ENCODE measurements around the gene FAM124B. TPM values are rescaled to one million over a fixed set of nuclear protein-coding genes. Genes with fewer than 3 reads are reported as not detected.
A peak's percentile ranks its signal among the peaks of the same experiment; 100 is the strongest.

FAM124B gene
- total RNA-seq, 2 donors from 2014 or later, result 0.45 to 0.78 TPM

GRCh38 chr2:224360801-224361251 lies 41.1 kb downstream of the FAM124B start:
- Mint-ChIP-seq H3K27me3 (peaks cover 1 to 4% of the 10 kb centered on the region in 2 donors), H3K27ac (no peak overlapping the region), H3K4me1 (ENCODE audit: low read depth in 2 of 2) (no peaks in the 10 kb centered on the region), H3K36me3 (no peaks in the 10 kb centered on the region), H3K4me3 (no peak overlapping the region), H3K9me3 (no peaks in the 10 kb centered on the region)
- ATAC-seq, result no peak
- no peak for DNase-seq (ENCODE audit: low spot score)

- H3K36me3 Mint-ChIP-seq, result no peaks in the 10 kb centered on the region
- H3K27me3 Mint-ChIP-seq, result peaks cover 8 to 11% of the 10 kb centered on the region in 2 donors
Measured at GRCh38 chr2:224359569-224359968, 42.3 kb downstream of the FAM124B start.

GRCh38 chr2:224357098-224357901 lies 44.6 kb downstream of the FAM124B start:
- Mint-ChIP-seq H3K27ac (no peak overlapping the region), H3K4me1 (ENCODE audit: low read depth in 2 of 2) (no peaks in the 10 kb centered on the region), H3K36me3 (no peaks in the 10 kb centered on the region), H3K4me3 (no peak overlapping the region), H3K9me3 (no peaks in the 10 kb centered on the region), H3K27me3 (peaks cover 12 to 22% of the 10 kb centered on the region in 2 donors)
- ATAC-seq, result peak in 1 of 2 donors; percentile 80
- DNase-seq (ENCODE audit: low spot score), result no peak

More at GRCh38 chr2:224359569-224359968, 42.3 kb downstream of the FAM124B start:
- Mint-ChIP-seq H3K4me3 (no peak overlapping the region), H3K9me3 (no peaks in the 10 kb centered on the region), H3K4me1 (ENCODE audit: low read depth in 2 of 2) (no peaks in the 10 kb centered on the region), H3K27ac (no peak overlapping the region)
- ATAC-seq (peak in 1 of 2 donors; percentile 31), DNase-seq (ENCODE audit: low spot score) (no peak)

DNA sequence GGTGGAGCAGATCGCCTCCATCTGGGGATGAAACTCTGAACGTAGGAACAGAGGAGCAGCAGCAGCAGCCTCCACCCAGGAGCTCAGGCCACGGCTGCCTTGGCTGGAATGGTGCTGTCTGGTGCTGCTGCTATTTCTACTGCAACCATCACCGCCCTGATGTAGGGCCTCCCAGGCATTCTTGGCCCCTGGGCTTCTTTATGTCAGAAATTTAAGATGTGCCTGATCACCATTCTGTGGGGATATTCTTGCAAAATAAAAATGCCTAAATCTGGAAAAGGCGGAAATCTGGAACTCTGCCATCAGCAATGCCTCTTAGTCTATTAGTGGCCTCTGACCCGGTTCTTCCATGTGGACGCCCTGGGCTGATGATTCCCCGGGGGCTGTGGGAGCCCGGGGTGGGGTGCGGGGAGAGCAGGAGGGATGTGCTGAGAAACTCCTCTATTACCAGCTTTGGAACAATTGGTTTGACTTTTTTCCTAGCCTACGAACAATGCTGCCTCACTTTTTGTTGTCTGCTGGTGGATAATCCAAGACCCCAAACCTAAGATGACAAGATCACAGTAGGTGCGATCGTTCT lies 47.2 kb downstream of the FAM124B start:
- Mint-ChIP-seq H3K27ac (no peak overlapping the region), H3K4me1 (ENCODE audit: low read depth in 2 of 2) (no peaks in the 10 kb centered on the region), H3K9me3 (no peaks in the 10 kb centered on the region), H3K27me3 (peaks cover 14 to 33% of the 10 kb centered on the region in 2 donors), H3K4me3 (no peak overlapping the region), H3K36me3 (no peaks in the 10 kb centered on the region)
- DNase-seq (ENCODE audit: low spot score), result no peak
- ATAC-seq, result no peak

DNA sequence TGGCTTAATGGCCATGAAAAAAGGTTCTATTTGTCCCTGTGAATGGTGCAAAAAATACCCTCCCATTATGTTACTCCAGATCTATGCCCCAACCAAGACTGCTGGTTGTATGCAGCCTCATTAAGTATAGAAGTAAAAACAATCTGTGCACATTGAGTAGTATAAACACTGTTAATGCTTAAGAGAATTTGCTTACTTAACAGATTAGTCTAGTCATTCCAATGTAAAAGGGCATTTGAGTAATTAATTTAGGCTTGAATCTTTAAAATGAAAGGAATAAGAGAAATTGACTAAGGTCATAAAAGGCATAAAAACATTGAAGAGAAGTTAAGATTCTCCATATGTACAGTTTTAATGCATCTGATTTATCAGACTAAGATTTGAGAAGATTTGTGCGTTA lies 51.2 kb downstream of the FAM124B start:
- Mint-ChIP-seq H3K4me1 (ENCODE audit: low read depth in 2 of 2) (no peaks in the 10 kb centered on the region), H3K36me3 (no peaks in the 10 kb centered on the region), H3K4me3 (no peak overlapping the region), H3K9me3 (no peaks in the 10 kb centered on the region), H3K27me3 (peaks cover 22 to 47% of the 10 kb centered on the region in 2 donors), H3K27ac (no peak overlapping the region)
- no peak for ATAC-seq
- DNase-seq (ENCODE audit: low spot score), result no peak

- Mint-ChIP-seq H3K27ac (no peak overlapping the region), H3K36me3 (no peaks in the 10 kb centered on the region), H3K4me1 (ENCODE audit: low read depth in 2 of 2) (no peaks in the 10 kb centered on the region), H3K4me3 (no peak overlapping the region), H3K27me3 (peaks cover 20 to 39% of the 10 kb centered on the region in 2 donors), H3K9me3 (no peaks in the 10 kb centered on the region)
- no peak for DNase-seq (ENCODE audit: low spot score)
- no peak for ATAC-seq
Measured at GRCh38 chr2:224349396-224349795, 52.5 kb downstream of the FAM124B start.

DNA sequence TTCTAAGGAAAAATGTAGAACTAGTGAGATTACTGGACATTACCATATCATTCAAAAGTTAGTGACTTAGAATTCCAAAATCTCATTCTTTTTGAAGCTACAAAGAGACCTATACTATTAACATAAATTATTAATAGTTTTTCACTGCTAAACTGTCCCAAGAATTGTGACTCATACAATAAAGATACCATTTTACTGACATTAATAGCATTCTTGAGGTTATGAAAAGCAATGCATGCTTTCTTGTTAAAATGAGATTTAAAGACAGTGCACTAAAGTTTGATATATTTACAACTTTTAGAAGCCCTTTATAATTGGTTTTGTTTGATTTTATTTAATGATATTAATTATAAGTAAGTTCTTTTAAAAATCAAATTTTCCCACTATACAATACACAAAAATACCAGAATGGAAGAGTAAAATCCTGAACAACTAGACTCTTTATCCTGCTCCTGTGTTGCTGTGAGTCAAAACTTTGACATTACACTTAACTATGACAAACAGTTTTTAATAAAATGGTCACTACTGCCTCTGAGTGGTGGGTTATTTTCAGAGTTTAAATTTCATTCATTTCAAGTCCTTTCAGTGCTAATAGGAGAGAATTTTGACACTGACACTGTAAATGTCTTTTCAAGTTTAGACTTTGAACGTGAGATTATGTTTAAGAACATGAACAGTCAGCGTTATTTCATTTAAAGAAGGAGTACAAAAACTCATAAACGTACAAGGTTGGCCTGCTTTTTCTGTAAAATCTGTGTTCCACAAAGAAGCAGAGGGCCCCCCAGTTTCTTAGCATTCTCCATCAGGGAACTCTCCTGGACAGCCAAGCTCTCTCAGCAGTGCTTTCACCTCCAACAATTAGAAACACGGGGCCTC lies 54.5 kb downstream of the FAM124B start:
- no peak for ATAC-seq
- DNase-seq (ENCODE audit: low spot score), result no peak
- H3K9me3 Mint-ChIP-seq, result no peaks in the 10 kb centered on the region
- H3K4me3 Mint-ChIP-seq, result no peak overlapping the region
- H3K36me3 Mint-ChIP-seq, result no peaks in the 10 kb centered on the region
- H3K27me3 Mint-ChIP-seq, result peaks cover 21 to 29% of the 10 kb centered on the region in 2 donors
- no peaks in the 10 kb centered on the region for H3K4me1 Mint-ChIP-seq (ENCODE audit: low read depth in 2 of 2)
- H3K27ac Mint-ChIP-seq, result no peak overlapping the region

- Mint-ChIP-seq H3K36me3 (no peaks in the 10 kb centered on the region), H3K27me3 (peaks cover 17 to 18% of the 10 kb centered on the region in 2 donors), H3K9me3 (no peaks in the 10 kb centered on the region), H3K4me1 (ENCODE audit: low read depth in 2 of 2) (no peaks in the 10 kb centered on the region), H3K27ac (no peak overlapping the region), H3K4me3 (no peak overlapping the region)
- ATAC-seq (peak in 1 of 2 donors; percentile 32), DNase-seq (ENCODE audit: low spot score) (no peak)
Measured at GRCh38 chr2:224345492-224345891, 56.4 kb downstream of the FAM124B start.

DNA sequence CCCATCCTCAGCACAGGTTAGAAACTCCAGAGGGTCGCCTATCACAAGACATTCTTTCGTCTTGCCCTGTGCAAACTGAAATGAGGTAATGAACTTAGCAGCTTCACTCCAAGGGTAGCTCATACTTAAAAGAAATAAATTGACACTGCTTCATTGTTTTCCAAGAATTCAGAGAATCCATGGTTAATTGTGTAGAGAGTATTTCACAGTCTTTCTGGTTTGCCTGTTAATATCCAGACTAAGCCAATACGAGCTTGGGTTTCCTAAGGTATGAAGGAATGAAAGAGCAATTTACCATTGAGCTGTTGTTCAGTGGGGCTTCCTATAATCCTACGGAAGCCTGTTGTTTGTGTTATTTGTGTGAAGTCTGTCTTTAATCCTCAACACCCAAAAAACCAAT lies 58.7 kb downstream of the FAM124B start:
- H3K4me1 Mint-ChIP-seq (ENCODE audit: low read depth in 2 of 2), result no peaks in the 10 kb centered on the region
- no peak overlapping the region for H3K27ac Mint-ChIP-seq
- no peaks in the 10 kb centered on the region for H3K9me3 Mint-ChIP-seq
- ATAC-seq (no peak), DNase-seq (ENCODE audit: low spot score) (no peak)
- H3K4me3 Mint-ChIP-seq, result no peak overlapping the region
- H3K27me3 Mint-ChIP-seq, result peaks cover 4 to 14% of the 10 kb centered on the region in 2 donors
- no peaks in the 10 kb centered on the region for H3K36me3 Mint-ChIP-seq

DNA sequence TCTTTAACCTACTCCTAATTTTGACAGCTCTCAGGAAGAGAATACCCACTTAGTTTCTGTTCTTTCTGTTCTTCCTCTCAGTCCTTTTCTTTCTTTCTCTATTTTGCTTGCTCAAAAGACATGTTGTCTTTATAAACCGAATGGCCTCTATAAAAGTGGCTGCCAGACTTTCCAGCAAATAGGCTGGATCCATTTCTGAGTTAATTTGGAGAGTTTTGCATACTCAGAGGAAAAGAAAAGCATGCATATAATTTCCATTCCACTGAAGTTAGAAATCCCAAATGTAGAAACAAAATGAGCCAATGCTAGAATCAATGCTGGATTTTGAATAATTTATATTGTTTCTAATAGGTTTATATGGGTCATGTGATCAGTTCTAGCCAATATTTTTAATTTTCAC lies 65.9 kb downstream of the FAM124B start:
- Mint-ChIP-seq H3K4me3 (no peak overlapping the region), H3K36me3 (no peaks in the 10 kb centered on the region), H3K4me1 (ENCODE audit: low read depth in 2 of 2) (no peaks in the 10 kb centered on the region), H3K27me3 (peaks cover 12 to 17% of the 10 kb centered on the region in 2 donors), H3K9me3 (no peaks in the 10 kb centered on the region), H3K27ac (no peak overlapping the region)
- ATAC-seq, result no peak
- DNase-seq (ENCODE audit: low spot score), result no peak

DNA sequence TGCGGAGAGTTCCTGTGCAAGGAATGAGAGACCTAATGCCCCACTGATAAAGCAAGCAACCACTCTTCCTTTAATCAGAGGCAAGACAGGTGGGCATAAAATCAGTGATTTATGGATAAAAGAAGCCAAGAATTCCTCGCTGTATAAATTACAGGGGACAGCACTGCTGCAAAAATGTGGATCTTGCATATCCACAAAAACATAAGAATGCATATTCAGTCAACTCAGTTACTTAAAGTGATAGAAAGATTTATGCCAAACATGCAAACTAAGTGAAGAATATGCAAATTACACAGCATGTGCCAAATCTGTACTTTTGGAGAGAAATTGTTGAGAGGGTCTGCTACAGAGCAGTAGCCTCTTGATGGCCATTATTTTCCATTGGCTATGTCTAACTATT lies 67.2 kb downstream of the FAM124B start:
- no peaks in the 10 kb centered on the region for H3K4me1 Mint-ChIP-seq (ENCODE audit: low read depth in 2 of 2)
- H3K9me3 Mint-ChIP-seq, result no peaks in the 10 kb centered on the region
- peaks cover 12 to 19% of the 10 kb centered on the region in 2 donors for H3K27me3 Mint-ChIP-seq
- no peaks in the 10 kb centered on the region for H3K36me3 Mint-ChIP-seq
- no peak overlapping the region for H3K27ac Mint-ChIP-seq
- ATAC-seq, result no peak
- H3K4me3 Mint-ChIP-seq, result no peak overlapping the region
- DNase-seq (ENCODE audit: low spot score), result no peak

- no peak for DNase-seq (ENCODE audit: low spot score)
- H3K4me3 Mint-ChIP-seq, result no peak overlapping the region
- no peaks in the 10 kb centered on the region for H3K36me3 Mint-ChIP-seq
- no peaks in the 10 kb centered on the region for H3K4me1 Mint-ChIP-seq (ENCODE audit: low read depth in 2 of 2)
- ATAC-seq, result no peak
- H3K9me3 Mint-ChIP-seq, result no peaks in the 10 kb centered on the region
- H3K27me3 Mint-ChIP-seq, result peaks cover 16 to 19% of the 10 kb centered on the region in 2 donors
- no peak overlapping the region for H3K27ac Mint-ChIP-seq
Measured at GRCh38 chr2:224333726-224334482, 68.0 kb downstream of the FAM124B start.

DNA sequence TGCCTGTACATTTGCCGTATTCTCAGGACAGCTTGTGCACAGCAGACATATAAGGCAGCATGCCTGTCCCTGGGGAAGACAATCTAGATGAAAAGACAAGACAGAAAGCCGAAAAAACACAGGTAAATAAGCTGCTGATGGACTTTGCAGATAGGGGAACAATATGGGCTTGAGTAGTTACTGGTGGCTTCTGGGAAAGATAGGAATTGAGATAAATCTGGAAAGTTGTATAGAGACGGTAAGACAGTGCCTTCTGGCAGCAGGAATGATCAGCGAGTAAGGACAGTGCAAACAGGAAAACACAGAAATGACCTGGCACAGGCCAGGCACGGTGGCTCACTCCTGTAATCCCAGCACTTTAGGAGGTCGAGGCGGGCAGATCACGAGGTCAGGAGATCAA lies 70.2 kb downstream of the FAM124B start:
- Mint-ChIP-seq H3K36me3 (no peaks in the 10 kb centered on the region), H3K27me3 (peaks cover 27 to 36% of the 10 kb centered on the region in 2 donors), H3K4me1 (ENCODE audit: low read depth in 2 of 2) (no peaks in the 10 kb centered on the region), H3K27ac (no peak overlapping the region), H3K9me3 (no peaks in the 10 kb centered on the region), H3K4me3 (no peak overlapping the region)
- ATAC-seq (no peak), DNase-seq (ENCODE audit: low spot score) (no peak)
